ENCODE measurements around the gene PNPLA5. TPM values are rescaled to one million over a fixed set of nuclear protein-coding genes. Genes with fewer than 3 reads are reported as not detected.

Gene PNPLA5, protein sequence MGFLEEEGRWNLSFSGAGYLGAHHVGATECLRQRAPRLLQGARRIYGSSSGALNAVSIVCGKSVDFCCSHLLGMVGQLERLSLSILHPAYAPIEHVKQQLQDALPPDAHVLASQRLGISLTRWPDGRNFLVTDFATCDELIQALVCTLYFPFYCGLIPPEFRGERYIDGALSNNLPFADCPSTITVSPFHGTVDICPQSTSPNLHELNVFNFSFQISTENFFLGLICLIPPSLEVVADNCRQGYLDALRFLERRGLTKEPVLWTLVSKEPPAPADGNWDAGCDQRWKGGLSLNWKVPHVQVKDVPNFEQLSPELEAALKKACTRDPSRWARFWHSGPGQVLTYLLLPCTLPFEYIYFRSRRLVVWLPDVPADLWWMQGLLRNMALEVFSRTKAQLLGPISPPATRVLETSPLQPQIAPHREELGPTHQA
- total RNA-seq, result not detected

DNA sequence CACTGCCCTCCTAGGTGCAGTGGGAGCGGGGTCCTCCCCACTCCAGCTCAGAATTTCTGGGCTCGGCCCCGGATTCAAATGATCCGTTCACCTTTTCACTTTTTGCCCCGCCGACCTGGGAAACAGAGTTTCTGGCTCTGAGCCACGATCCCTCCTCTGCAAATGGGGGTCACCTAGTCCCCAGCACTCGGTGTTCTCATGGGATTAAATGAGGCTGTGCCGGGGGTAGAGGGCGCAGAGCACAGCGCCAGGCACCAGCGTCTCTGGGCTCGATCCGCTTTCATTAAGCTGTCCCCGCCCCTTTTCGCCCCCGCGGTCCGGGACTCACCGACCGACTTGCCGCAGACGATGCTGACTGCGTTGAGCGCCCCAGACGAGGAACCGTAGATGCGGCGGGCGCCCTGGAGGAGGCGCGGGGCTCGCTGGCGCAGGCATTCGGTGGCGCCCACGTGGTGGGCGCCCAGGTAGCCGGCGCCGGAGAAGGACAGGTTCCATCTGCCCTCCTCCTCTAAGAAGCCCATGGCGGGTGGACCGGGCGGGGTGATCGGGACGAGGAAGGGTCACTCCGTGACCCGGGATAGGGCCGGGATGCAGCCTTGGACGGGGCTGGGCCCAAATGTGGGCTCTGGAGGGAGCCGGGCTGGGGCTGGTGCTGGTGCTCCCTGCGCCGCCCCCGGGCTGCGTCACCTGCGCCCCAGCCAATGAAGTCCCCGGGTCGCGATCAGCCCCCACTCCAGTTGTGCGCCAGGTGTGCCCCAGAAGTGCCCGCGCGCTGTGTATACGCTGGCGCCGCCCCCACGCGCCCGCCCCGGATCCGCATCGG is at the start of gene PNPLA5:
PNPLA5 (minus strand) TSS at position 654 of the 823 bp plus-strand sequence; CDS start at position 521, 133 bp downstream.

DNA sequence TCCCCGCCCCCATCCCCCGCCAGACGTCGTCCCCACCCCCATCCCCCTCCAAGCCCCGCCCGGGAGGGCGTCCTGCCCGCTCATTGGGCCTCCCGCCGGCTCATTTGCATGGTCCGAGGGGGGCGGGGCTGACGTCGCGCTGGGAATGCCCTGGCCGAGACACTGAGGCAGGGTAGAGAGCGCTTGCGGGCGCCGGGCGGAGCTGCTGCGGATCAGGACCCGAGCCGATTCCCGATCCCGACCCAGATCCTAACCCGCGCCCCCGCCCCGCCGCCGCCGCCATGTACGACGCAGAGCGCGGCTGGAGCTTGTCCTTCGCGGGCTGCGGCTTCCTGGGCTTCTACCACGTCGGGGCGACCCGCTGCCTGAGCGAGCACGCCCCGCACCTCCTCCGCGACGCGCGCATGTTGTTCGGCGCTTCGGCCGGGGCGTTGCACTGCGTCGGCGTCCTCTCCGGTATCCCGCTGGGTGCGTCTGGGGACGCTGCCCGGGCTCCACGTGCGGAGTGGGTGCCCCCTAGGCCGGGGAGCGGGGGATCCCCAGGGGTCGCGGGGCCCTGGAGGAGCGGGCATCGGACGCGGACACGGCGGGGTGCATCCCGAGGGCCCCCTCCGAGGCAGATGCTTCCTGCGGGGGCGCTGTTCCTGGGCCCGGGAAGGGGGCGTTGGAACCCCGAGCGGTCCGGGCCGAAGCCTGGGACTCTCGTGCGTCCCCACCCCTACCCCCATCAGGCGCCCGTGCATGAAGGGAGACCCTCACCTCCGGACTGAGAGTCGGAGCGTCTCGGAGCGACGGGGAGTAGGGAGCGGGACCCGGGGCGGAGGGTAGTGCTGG is 32.0 kb upstream of the PNPLA5 start, which contains the start of gene PNPLA3:
PNPLA3 (plus strand) TSS at position 175 of the 834 bp plus-strand sequence; CDS start at position 282, 107 bp downstream.

DNA sequence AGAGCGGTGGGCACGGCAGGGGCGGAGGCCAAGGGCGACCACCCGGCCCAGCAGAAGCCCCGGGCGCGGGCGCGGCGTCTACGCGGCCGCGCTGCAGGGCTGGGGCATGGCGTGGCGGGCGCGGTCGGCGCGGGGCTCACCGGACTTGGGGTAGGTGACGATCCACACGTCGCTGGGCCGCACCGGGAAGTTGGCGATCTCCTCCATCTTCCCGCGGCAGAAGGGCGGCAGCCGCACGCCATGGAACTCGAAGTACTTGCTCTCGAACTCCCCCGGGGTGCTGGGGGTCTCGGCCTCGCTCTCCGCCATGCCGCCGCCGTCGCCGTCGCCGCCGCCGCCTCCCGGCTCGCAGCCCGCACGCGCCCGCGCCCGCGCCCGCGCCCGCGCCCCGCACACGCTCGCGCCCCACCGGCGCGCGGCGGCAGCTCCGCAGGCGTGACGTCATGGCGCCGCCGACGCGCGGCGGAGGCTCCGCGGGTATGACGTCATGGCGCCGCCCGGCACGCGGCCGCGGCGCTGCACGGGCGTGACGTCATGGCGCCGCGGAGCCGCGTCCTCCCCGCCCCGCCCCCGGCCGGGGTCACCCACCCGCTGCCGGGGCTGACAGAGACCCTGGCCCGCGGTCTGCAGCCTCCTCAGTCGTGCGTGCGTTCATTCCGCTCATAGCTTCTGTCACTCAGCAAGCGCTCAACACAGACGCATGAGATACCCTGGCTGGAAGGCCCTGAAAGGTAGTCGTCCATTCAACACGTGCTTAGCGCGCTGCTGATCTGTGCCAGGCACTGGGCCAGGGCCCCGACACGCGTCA is 29.5 kb downstream of the PNPLA5 start, which contains the start of gene SULT4A1:
SULT4A1 (minus strand) TSS at position 440 of the 808 bp plus-strand sequence; CDS start at position 309, 131 bp downstream.

Other genes with a start within 250 kb of the PNPLA5 start
- gene EFCAB6, start 79.7 kb downstream of the PNPLA5 start, total RNA-seq, result under 1 TPM; 0.13 to 0.19 TPM
- not detected for gene SULT4A1, start 29.5 kb downstream of the PNPLA5 start, total RNA-seq
- under 1 TPM; 0.15 to 0.24 TPM for gene PNPLA3, start 31.8 kb upstream of the PNPLA5 start, total RNA-seq
- gene SAMM50, start 63.4 kb upstream of the PNPLA5 start, total RNA-seq, result 10 to 100 TPM; 46.3 TPM
- 10 to 100 TPM; 21.4 to 22.2 TPM for gene PARVB, start 132.3 kb upstream of the PNPLA5 start, total RNA-seq

All from activated naive CD4-positive, alpha-beta T cell treated with anti-CD3 and anti-CD28 coated beads, Interleukin-2, amount 10 ng/mL, durations not matched to agents 5 hours and 36 hours (primary cell).